NCI-H748 treated with DMSO at 0.1 percent for 48 hours (cell line): ENCODE measurements around the gene WWOX.
A peak's percentile ranks its signal among the peaks of the same experiment; 100 is the strongest.

Experiments used
- DNase-seq: peaks from one replicate; lab custom pipeline; 2025; lab: John Stamatoyannopoulos, UW

The WWOX gene

DNA sequence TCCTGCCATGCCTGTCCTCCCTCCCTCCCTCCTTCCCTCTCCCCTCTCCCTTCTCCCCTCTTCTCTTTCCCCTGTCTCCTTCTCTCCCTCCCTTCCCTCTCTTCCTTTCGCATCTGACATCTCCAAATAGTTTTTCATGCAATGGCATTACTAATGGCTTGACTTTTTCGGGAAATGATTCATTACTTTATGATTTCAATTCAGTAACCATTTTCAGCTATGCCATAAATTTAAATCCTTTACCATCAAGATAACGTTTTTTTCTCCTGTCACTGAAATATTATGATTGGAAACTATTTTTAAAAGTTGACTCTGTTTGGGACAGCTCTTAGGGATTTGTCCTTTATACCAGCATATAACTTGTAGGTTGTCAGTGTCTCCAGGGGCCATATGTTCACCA is 201.0 kb downstream of the WWOX start:
- no peak for DNase-seq

DNA sequence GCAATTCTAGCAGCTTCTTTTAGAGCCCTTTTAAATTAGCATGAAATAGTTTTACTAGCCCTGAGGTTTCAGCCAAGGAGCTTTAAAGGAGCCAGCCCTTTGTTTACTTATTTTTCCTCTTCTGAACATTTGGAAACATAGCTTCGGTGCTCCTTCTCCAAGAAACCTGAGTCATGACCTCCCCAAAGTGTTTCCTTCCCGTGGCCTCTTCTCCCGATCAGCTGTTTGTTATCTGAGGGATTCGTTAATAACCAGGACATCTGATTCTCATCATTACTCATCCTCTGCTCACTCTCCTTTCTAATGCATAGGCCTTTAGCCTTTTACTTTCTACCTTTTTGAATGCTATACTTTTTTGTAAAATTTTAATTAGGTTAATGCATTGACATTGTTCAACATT is 204.5 kb downstream of the WWOX start:
- DNase-seq: no peak

DNA sequence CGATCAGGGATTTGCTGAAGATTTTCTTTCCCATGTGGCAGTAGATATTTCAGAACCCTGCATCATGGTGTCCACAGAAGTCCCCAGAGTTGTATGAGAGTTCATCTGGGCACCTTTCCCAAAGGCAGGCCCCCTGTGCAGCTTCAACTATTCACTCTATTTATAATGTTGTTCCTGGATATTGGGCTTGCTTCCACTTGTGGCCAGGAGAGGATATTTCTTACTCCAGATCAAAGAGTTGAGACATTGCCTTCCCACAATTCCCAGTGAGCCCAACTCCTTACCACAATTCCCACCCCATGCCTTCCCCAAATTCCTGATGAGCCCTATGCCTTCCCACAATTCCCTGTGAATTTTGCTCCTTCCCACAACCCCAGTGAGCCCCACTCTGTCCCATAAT is 206.9 kb downstream of the WWOX start:
- no peak for DNase-seq

DNA sequence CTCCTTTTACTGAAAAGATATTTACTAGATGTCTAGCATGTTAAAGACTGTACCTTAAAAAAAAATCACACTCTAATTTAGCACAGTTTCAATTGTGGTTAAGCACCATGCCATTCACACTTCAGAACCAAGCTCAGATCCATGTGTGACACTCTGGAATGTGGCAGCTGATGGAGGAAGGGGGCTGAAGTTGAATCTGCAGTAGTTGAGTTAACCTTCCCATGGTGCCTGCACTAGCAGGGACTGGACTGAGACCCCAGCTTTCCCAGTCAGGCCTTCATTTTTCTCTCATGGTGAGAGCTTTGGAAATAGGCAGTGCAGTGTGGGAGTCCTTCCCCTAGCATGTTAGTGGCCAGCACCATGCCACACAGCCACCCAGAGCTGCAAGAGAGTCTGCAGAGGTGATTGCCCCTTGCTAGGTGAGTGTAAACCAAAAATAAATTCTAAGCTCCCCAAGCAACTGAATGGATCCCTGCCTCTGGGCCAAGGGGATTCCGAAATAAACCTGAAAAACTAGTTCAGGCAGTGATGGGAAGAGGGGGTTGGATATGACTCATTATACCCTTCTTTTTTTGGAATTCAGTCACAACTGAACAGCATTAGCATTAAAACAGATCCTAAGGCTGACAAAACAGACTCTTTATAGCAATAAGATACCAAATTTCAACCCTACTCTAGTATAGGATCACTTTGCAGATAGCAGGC is 208.5 kb downstream of the WWOX start:
- DNase-seq: no peak

DNA sequence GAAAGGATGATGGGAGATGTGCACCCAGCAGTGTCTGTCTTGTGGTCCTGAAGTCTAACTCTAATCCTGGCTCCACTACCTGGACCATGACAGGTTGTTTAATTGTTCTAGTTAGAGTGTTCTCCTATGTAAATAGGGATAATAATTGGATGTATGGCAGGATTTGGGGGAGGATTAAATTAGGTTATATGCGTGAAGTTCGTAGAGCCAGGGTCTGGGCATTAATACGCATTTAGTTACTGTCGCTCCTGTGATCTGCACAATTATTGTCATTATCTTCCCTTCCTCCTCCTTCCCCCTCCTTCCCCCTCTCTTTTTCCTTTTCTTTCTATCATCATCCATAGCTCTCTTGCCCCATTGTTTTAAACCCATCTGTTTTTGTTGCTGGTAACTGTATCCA is 210.3 kb downstream of the WWOX start:
- no peak for DNase-seq

DNA sequence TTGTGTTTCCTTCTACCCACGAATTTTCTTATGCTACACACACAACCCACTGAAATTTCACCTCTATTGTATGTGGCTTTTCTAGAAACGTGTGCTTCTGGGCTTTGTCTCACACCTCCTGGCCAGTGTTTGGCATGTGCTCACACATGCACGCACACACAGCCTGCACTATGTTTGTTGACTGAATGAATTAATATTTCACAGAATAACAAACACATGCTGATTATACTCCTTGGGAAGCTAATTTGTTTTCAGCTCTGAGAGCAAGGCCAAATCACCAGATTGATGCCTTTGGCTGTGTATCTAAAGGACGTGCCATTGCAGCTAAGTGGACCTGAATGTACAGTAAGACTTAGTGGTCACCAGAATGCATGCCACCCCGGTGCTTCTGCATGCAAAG is 210.7 kb downstream of the WWOX start:
- no peak for DNase-seq

DNA sequence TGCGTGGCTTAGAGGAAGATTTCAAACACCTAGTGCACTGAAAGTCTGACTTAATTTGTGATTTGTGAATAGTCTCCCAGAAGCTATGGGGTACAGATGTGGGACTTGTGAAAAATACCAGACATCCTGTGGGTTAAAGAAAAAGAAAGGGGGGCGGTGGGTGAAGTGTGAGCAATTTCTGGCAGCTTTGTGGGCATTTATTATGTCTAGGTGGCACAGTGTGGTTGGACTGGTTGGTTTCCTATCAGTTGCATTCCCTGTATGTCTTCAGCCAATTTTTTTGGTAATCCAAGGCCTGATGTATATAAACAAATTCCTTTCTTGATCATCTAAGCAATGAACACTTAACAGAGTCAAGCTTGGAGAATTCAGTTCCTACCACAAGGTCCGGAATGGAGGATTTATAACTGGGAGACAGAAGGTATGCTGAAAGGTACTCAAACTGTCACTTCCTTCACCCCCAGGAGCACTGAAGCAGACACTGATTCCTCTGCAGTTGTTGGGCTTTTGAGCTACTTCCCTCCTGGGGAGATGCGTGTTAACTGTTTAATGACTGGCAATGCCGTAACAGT is 211.6 kb downstream of the WWOX start:
- no peak for DNase-seq

DNA sequence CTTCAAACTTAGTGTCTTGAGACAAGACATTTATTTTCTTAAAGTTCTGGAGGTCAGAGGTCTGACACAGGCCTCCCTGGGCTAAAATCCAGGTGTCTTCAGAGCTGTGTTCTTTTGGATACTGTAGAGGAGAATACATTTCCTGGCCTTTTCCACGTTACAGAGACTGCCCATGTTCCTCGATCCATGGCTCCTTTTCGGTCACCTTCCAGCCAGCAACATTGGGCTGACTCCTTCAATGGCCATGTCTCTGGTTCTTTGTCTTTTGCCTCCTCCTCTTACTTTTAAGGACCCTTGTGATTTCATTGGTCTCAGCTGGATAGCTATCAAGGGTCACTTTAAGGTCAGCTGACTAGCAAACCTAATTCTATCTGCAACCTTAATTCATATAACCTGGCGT is 212.4 kb downstream of the WWOX start:
- no peak for DNase-seq

DNA sequence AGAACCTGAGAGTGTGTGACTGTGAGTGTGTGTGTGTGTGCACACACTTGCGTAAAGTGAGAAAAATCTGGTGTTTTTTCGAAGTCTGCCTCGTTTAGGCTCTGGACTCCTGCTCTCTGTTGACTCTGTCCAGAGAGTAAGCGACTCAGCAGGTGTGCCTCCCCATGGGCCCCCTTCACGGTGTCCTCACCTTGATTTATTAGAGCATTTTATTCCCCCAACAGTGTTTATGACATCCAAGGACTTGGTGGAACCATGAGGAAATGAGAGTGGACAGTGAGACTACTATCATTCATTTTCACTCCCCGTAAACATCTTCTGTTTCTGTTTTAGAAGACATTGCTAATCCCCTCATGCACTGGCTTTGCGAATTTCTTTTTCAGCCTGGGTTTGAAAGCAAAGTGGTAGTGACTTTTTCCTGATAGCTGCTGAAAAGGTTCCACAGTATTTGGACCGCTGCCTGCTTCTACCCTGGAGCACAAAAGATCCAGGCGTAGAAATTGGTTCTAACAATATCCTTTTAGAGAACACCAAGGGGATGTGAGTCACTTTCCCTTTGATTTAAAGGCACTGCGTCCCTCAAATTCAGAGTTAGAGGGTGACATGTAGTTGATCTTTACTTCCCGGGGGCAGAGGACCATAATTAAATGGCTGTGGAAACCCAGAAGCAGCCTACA is 218.2 kb downstream of the WWOX start:
- no peak for DNase-seq

DNA sequence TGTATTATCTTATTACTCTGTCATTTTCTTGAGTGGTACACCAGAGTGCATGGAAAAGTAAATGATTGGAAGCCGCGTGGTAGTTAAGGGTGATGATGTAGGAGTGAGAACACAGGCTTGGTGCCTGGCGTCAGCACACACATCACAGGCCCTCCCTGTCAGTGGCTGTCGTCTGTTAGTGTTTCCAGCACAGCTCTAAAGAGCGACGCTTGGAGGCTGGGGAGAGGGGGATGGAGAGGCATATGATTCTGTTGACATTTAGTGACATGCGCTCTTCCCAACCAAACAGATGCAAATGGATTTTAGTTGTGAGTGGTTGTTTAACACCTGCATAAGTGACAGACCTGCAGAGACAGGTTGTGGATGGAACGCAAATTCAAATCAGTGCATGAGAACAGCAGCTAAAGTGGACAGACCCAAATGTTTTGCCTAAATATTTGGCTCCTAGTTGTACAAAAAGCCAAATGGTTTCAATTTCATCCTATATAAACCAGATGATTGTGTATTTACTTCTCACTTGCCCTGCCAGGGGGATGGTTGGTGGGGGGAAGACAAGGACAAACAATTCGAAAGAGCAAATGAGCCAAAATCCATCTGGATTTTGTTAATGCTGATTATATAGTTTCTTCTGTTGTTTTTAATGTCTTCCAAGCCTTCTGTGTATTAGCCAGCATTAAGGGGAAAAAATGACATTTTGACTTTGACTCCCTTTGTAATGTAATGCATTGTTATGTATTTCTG is 222.3 kb downstream of the WWOX start:
- DNase-seq: no peak

DNA sequence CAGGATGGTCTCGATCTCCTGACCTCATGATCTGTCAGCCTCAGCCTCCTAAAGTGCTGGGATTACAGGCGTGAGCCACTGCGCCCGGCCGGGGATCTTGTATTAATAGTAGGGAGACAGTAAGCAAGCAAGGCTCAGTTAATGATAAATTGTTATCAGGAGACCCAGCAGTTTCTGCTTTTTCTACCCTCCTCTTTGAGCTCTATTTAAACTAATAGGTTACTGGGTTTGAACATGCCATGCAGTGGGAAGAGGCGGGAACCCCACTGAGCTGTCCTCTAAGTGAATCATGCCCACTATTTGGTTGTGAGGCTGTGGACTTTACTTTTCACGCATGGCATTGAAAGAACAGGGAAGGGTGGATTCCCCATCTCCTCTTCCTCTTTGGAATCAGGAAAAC is 223.9 kb downstream of the WWOX start:
- DNase-seq: no peak

DNA sequence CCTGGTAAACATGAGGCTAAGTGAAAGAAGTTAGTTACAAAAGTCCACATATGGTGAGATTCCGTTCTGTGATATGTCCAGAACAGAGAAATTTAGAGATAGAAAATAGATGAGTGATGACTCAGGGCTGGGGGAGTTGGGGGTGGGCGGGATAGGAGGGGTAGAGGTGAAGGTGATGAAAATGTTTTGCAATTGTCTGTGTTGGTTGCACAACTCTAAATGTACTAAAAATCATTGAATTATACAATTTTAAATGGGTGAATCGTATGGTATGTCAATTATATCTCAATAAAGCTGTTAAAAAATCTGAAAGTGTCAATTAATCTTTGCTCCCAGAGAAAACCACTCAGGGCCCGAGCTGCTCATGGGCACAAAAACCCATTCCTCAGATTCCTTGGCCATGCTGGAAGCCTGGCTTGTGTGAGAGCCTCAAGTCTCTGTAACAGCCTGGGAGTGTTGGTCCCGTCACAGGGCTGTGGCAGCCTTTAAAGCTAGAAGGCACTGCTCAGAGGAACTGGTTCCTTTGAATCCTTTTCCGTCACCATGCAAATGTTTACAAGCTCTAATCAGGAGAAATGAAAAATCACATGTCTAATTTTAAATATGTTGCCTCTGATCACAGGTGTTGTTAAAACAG is 225.3 kb downstream of the WWOX start:
- DNase-seq: no peak

DNA sequence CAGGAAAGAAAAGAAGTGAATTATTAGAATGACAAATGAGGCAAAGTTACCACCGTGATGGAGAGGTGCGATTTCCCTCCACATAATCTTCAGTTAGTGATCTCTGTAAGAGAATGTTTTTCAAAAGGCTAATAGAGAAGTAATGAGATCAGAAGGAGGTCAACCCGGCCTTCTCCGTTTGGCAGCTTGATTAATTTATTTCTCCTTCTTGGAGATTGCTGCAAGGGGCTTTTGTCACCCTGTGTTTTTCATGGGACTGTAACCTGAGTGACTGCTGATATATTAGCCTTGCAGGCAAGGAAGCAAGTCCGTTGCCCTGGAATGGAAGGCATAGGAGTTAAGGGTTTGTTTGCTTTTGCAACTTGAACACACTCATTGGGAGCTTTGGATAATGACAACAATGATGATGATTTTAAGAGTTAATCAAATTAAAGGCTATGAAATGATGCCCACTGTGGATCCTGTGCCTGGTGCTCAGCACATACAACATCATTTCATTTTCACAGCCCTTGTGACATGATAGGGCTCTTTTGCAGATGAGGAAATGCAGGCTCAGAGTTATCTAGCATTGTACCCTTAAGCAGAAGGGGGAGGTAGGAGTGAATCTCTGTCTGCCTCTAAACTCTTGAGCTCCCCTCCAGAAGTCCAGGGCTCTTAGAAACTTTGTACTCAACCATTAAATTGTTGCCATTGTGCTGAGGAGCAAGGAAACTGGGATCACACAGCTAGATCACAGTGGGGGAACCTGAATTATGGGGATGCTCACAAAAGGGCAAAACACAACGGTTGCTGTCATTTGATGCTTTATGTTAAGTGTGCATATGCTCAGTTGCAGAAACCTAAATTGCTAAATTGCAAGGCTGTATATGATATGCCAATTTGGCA is 226.3 kb downstream of the WWOX start:
- DNase-seq: no peak

DNA sequence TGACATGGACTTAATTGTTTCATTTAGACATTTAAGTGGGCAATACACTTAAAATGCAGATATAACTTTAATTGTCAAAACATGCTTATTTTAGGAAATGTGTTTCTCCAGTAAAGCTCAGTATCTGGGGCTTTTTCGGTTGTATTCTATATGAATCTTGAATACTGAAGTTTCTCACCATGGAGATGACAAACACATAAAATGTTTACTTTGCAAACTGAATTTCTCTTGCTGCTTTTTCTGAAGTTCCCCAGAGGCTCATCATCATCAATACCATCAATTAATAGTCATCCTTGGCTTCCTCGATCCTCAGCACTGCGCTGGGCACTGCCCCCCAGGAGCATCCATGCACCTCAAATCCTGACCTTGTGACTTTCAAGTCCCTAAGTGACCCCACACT is 227.3 kb downstream of the WWOX start:
- no peak for DNase-seq

DNA sequence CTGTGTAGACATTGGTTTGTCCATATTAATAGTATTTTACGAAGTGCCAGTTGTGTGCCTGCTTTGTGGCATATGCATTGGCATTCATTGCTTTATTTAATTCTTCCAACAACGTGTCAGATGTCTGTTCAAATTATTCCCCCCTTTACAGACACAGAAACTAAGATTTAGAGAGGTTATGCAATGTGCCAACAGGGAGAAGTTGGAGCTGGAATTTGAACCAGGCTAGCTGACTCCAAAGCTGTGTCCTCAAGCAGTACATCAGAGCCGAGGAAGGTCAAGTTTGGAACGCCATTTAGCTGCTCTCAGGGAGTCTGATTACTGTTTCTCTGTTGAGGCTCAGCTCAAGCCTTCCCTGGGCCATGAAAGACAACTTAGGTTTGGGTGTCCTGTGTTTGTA is 232.3 kb downstream of the WWOX start:
- DNase-seq: no peak

DNA sequence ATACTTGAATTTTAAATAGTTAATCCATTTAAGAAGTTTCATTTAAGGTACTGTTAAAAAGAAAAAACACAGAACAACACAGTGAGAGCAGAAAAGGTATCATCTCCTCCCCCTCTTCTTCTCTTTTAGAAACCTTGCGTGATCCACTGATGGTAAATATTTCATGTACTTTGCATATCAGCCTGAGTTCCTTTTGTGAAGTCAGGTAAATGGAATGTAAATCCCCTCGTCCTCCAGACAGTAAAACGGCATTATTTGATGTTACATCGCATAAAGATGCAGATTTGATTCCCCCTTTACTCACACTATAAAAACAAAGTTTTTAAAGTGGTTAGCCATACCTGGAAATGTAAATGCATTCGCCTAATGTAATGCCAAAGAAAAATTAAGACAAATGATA is 234.4 kb downstream of the WWOX start:
- DNase-seq: no peak

DNA sequence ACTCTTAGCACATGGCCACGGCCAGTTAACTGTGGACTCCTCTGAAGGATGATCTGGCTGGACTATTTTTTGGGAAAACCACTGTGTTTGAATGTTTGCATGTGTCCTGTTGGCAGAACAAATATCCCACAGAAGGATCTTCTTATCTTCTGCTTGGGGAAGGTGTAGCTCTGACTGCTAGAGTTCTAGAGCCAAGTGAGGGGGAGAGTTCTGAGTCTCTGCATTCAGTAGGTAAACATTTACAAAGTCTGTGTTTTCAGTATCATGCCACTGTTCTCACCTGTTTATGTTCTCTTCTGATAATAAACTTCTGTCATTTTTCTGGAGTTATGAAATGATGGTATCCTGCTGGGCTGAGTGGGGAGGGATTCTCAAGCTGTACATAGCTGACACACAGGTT is 241.1 kb downstream of the WWOX start:
- no peak for DNase-seq

DNA sequence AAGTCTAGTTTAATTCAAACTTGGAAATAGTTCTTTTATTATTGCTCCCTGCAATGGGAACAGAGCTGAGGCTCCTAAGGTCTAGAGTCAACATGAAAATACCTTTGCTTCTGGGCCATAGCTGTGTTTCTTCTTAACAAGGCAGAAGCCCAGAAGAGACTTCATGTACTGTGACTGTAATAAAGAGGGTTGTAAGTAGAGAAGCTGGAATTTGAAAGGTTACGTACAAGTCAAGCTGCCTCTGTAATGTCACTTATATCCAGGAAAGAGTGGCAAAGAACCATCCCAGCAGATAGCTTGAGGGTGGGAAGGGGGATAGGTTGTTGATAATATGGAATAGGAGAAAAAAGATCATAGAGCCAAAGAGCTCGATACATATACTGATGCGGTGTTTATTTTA is 248.6 kb downstream of the WWOX start:
- DNase-seq: no peak

DNA sequence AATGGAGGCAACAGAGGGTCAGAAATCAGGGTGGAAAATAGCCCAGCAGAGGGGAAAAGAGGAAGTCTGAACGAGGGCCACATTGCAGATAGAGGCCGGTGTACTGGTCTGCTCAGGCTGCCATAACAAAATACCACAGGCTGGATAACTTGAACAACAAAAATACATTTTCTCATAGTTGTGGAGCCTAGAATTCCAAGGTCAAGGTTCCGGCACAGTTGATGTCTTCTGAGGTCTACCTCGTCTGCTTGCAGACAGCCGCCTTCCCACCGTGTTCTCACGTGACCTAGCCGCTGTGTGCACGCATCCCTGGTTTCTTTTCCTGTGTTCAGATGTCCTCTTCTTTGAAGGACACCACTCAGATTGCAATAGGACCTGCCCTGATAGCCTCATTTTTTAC is 249.4 kb downstream of the WWOX start:
- no peak for DNase-seq

DNA sequence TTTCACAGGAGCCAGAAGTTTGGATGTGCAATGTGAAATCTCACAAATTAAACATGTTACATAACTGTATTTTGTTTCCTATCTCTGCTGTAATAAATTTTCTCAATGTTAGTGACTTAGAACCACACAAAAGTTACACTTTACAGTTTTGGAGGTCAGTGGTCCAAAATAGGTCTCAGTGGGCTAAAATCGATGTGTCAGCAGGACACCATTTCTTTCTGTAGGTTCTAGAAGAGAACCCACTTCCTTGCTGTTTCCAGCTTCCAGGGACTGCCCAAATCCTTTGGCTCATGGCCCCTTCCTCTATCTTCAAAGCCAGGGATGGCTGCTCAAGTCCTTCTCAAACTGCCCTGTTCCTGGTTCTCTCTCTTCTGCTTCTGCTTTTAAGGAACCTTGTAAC is 252.7 kb downstream of the WWOX start:
- no peak for DNase-seq

DNA sequence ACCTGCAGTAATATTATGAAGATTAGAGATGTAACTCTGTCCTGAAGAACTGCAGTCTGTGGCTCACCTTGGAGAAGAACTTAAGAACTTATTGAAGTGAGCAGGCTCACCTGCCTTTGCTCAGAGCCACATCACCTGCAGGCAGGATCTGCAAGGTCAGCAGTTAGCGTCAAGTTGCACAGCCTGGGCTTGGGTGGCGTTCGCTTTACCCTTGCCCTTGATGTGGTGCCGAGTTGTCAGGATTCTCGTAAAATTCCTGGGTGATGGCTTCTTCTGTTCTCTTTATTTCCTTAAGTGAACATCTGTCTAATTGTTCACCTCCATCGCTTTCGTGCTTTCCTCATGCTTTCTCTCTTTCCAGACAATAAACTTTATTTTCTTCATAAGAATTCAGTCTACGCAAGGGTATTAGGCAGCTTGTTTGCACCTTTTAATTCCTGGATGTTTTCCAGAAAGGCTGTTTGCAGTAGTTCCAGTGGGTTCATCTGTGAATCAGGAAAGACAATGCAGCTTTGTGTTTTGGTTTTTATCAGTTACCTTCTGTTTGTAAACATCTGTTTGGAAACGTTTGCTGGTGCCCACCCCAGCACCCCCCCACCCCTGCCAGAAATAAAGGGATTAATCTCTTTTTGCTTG is 254.3 kb downstream of the WWOX start:
- DNase-seq: peak; percentile 31
